ENCODE measurements around the gene GDF7.
A peak's percentile ranks its signal among the peaks of the same experiment; 100 is the strongest.

Gene GDF7

GRCh38 chr2:20653695-20654534, 13.0 kb upstream of the GDF7 start:
- DNase-seq: peak in 3 of 10 donors; percentile 23 to 70 (median 29)
- intact Hi-C loops (cut with DNase I): no loop called here

- intact Hi-C loops (cut with DNase I): no loop called here
- no peak for DNase-seq
Measured at GRCh38 chr2:20654535-20654813, 12.5 kb upstream of the GDF7 start.

GRCh38 chr2:20656561-20656960, 10.4 kb upstream of the GDF7 start:
- peak in 2 of 10 donors; percentile 42 to 61 for DNase-seq

GRCh38 chr2:20657522-20658235, 9.3 kb upstream of the GDF7 start:
- intact Hi-C loops (cut with DNase I): no loop called here
- DNase-seq: peak in 2 of 10 donors; percentile 31 to 45

More at GRCh38 chr2:20656561-20656960, 10.4 kb upstream of the GDF7 start:
- intact Hi-C loops (cut with DNase I): no loop called here

- peak in 1 of 10 donors; percentile 37 for DNase-seq
- intact Hi-C loops (cut with DNase I): loop anchor here (1.0 to 2.0 kb wide), 2 partner anchors 303 to 458 kb away; no protein-coding TSS in a partner anchor
Measured at GRCh38 chr2:20660506-20661420, 6.2 kb upstream of the GDF7 start.

- DNase-seq: peak in 9 of 10 donors; percentile 56 to 95 (median 73)
- intact Hi-C loops (cut with DNase I): loop anchor here (1.0 to 2.0 kb wide), 2 partner anchors 302 to 457 kb away; no protein-coding TSS in a partner anchor
Measured at GRCh38 chr2:20661421-20662307, 5.3 kb upstream of the GDF7 start.

GRCh38 chr2:20662308-20662937, 4.5 kb upstream of the GDF7 start:
- intact Hi-C loops (cut with DNase I): no loop called here
- no peak for DNase-seq

GRCh38 chr2:20663196-20664070, 3.5 kb upstream of the GDF7 start:
- peak in 2 of 10 donors; percentile 34 to 59 for DNase-seq
- intact Hi-C loops (cut with DNase I): no loop called here

GRCh38 chr2:20664071-20664390, 2.9 kb upstream of the GDF7 start:
- intact Hi-C loops (cut with DNase I): no loop called here
- DNase-seq: no peak

GRCh38 chr2:20664431-20665242, 2.3 kb upstream of the GDF7 start:
- intact Hi-C loops (cut with DNase I): no loop called here
- DNase-seq: peak in 1 of 10 donors; percentile 38

- intact Hi-C loops (cut with DNase I): no loop called here
- peak in 3 of 10 donors; percentile 59 to 76 (median 66) for DNase-seq
Measured at GRCh38 chr2:20665243-20666004, 1.5 kb upstream of the GDF7 start.

GRCh38 chr2:20666005-20666303, 990 bp upstream of the GDF7 start:
- DNase-seq: peak in 1 of 10 donors; percentile 60
- intact Hi-C loops (cut with DNase I): no loop called here

- DNase-seq: peak in 1 of 10 donors; percentile 67
- intact Hi-C loops (cut with DNase I): no loop called here
Measured at GRCh38 chr2:20667151-20667530, 197 bp downstream of the GDF7 start.

- intact Hi-C loops (cut with DNase I): no loop called here
- DNase-seq: peak in 2 of 10 donors; percentile 72 to 81
Measured at GRCh38 chr2:20667531-20668401, 822 bp downstream of the GDF7 start.

GRCh38 chr2:20668451-20668850, 1.5 kb downstream of the GDF7 start:
- intact Hi-C loops (cut with DNase I): no loop called here
- DNase-seq: peak in 1 of 10 donors; percentile 46
